ENCODE measurements around the gene TTC27. TPM values are rescaled to one million over a fixed set of nuclear protein-coding genes. Genes with fewer than 3 reads are reported as not detected.
"Not testable (repeated sequence)": the region's sequence is repeated elsewhere in the genome, so short reads cannot be mapped to it uniquely, and the experiment has no call there.

Gene TTC27
- total and polyA plus RNA-seq, 2 experiments from 2014 or later: 8.7 to 10.2 TPM

- Histone ChIP-seq H3K9me3 (ENCODE audit: low read depth) (no peaks in the 10 kb centered on the region), H3K4me3 (no peak overlapping the region), H3K27ac (no peak overlapping the region), H3K27me3 (no peaks in the 10 kb centered on the region), H3K36me3 (no peaks in the 10 kb centered on the region), H3K4me1 (ENCODE audit: low read depth) (no peaks in the 10 kb centered on the region)
- no peak for TF ChIP-seq CTCF (IDR thresholded peaks at IDR 0.05; ENCODE audit: low read depth, low read length)
- DNase-seq (ENCODE audit: low read depth in 1 of 2, low spot score in 1 of 2): no peak
Observed at GRCh38 chr2:32745675-32746074, 117.8 kb downstream of the TTC27 start.

DNA sequence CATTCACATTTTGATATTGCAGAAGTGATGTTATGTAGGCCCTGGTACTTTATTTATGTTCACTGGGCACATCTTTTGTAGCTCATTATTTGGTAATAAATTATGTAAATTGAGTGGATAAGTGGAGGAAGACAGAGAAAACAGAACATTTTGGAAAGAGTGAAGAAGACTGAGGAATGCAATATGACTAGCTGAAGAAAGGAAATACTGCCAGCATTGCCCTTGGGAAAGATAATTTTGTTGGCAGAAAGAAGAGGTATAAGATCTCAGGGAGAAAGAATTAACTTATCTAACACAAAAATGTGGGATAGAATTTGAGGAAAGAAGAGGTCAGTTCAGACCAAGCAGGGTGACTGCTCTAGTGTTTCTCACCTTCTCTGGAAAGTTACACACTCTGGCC, 118.8 kb downstream of the TTC27 start:
- H3K27me3 ChIP-seq: no peaks in the 10 kb centered on the region
- no peak for TF ChIP-seq CTCF (IDR thresholded peaks at IDR 0.05; ENCODE audit: low read depth, low read length)
- H3K36me3 ChIP-seq: no peaks in the 10 kb centered on the region
- no peaks in the 10 kb centered on the region for H3K9me3 ChIP-seq (ENCODE audit: low read depth)
- no peak overlapping the region for H3K4me3 ChIP-seq
- DNase-seq (ENCODE audit: low read depth in 1 of 2, low spot score in 1 of 2): peak in 1 of 2 donors; percentile 60
- no peak overlapping the region for H3K27ac ChIP-seq
- H3K4me1 ChIP-seq (ENCODE audit: low read depth): peaks cover 2% of the 10 kb centered on the region

DNA sequence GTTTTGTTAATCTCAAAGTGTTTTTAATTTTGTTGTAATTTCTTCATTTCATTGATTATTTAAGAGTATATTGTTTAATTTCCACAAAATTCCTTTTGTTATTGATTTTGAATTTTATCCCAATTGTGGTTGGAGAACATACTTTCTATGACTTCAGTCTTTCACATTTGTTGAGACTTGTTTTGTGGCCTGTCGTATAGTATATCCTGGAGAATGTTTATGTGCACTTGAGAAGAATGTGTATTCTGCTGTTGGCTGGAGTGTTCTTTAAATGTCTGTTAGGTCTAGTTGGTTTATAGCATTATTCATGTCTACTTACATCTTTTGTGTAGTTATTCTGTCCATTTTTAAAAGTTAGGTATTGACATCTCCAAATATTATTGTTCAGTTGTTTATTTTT, 120.3 kb downstream of the TTC27 start:
- no peaks in the 10 kb centered on the region for H3K9me3 ChIP-seq (ENCODE audit: low read depth)
- no peak overlapping the region for H3K4me3 ChIP-seq
- H3K4me1 ChIP-seq (ENCODE audit: low read depth): peaks cover 6% of the 10 kb centered on the region
- no peak overlapping the region for H3K27ac ChIP-seq
- DNase-seq (ENCODE audit: low read depth in 1 of 2, low spot score in 1 of 2): no peak
- no peaks in the 10 kb centered on the region for H3K27me3 ChIP-seq
- no peaks in the 10 kb centered on the region for H3K36me3 ChIP-seq
- no peak for TF ChIP-seq CTCF (IDR thresholded peaks at IDR 0.05; ENCODE audit: low read depth, low read length)

GRCh38 chr2:32750880-32751279, 123.0 kb downstream of the TTC27 start:
- H3K4me3 ChIP-seq: no peak overlapping the region

DNA sequence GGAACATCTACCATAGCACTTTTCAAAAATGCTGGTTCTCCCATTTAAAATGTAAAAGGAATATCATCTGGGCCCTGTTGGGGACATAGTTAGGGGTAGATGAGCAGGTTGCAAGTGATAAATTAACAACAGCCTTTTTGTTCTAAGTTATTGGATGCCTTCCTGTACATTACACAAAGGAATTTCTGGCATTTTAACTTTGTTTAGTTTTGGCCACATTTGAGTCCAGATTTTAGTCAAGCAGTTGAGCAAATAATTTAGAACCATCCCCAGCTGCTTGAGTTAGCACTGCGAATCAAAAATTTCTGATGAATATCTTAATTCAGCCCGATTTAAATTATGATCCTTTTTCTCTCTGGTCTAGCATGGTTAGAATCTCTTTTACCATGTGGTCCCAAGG, 124.4 kb downstream of the TTC27 start:
- DNase-seq (ENCODE audit: low read depth in 1 of 2, low spot score in 1 of 2): peak in 1 of 2 donors; percentile 71
- no peak overlapping the region for H3K27ac ChIP-seq
- no peak for TF ChIP-seq CTCF (IDR thresholded peaks at IDR 0.05; ENCODE audit: low read depth, low read length)
- H3K36me3 ChIP-seq: no peaks in the 10 kb centered on the region
- no peak overlapping the region for H3K4me3 ChIP-seq
- no peaks in the 10 kb centered on the region for H3K9me3 ChIP-seq (ENCODE audit: low read depth)
- no peaks in the 10 kb centered on the region for H3K27me3 ChIP-seq
- peaks cover 6% of the 10 kb centered on the region for H3K4me1 ChIP-seq (ENCODE audit: low read depth)

More at GRCh38 chr2:32750880-32751279, 123.0 kb downstream of the TTC27 start:
- TF ChIP-seq CTCF (IDR thresholded peaks at IDR 0.05; ENCODE audit: low read depth, low read length): no peak
- no peaks in the 10 kb centered on the region for H3K36me3 ChIP-seq
- no peaks in the 10 kb centered on the region for H3K9me3 ChIP-seq (ENCODE audit: low read depth)
- H3K4me1 ChIP-seq (ENCODE audit: low read depth): peaks cover 6% of the 10 kb centered on the region
- no peaks in the 10 kb centered on the region for H3K27me3 ChIP-seq
- no peak overlapping the region for H3K27ac ChIP-seq
- DNase-seq (ENCODE audit: low read depth in 1 of 2, low spot score in 1 of 2): no peak

GRCh38 chr2:32752952-32753351, 125.1 kb downstream of the TTC27 start:
- Histone ChIP-seq H3K9me3 (ENCODE audit: low read depth) (no peaks in the 10 kb centered on the region), H3K36me3 (no peaks in the 10 kb centered on the region), H3K4me1 (ENCODE audit: low read depth) (peaks cover 6% of the 10 kb centered on the region), H3K4me3 (no peak overlapping the region), H3K27ac (peak overlapping the region; percentile 15), H3K27me3 (no peaks in the 10 kb centered on the region)
- no peak for TF ChIP-seq CTCF (IDR thresholded peaks at IDR 0.05; ENCODE audit: low read depth, low read length)
- DNase-seq (ENCODE audit: low read depth in 1 of 2, low spot score in 1 of 2): peak in 1 of 2 donors; percentile 32

GRCh38 chr2:32754676-32755075, 126.8 kb downstream of the TTC27 start:
- H3K9me3 ChIP-seq (ENCODE audit: low read depth); DNase-seq (ENCODE audit: low read depth in 1 of 2, low spot score in 1 of 2); H3K27ac ChIP-seq; H3K4me3 ChIP-seq; H3K27me3 ChIP-seq; H3K36me3 ChIP-seq: not testable (repeated sequence)
- peaks cover 11% of the 10 kb centered on the region for H3K4me1 ChIP-seq (ENCODE audit: low read depth)
